NCI-H446 (cell line): ENCODE measurements around the gene ANXA4.
"Not testable (repeated sequence)": the region's sequence is repeated elsewhere in the genome, so short reads cannot be mapped to it uniquely, and the experiment has no call there.

Source experiments
- DNase-seq, 2 experiments: peaks; one replicate each; lab custom pipeline; 2025; lab: John Stamatoyannopoulos, UW

Gene ANXA4

DNA sequence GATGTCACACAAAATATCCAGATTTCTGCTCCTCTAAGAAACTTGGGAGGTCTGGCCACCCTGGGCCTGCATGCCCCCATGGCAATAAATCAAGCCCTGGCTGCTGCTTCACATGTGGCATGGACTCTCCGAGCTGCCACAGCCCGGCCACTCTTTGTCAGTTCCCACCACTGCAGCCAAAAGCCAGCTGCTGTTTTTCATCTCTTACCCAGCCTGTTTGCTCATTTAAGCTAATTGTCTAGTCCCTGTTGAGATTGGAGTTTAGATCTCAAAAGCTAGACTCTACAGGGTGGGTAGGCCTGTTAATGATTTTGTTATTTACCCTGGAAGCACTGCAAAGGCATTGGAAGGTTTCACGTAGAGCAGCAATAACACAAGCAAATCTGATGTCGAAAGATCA is 20.9 kb upstream of the ANXA4 start:
- peak in 1 of 2 experiments; percentile 8 for DNase-seq

- no peak for DNase-seq
These were observed 18.1 kb upstream of the ANXA4 start for GRCh38 chr2:69723791-69724190.

DNA sequence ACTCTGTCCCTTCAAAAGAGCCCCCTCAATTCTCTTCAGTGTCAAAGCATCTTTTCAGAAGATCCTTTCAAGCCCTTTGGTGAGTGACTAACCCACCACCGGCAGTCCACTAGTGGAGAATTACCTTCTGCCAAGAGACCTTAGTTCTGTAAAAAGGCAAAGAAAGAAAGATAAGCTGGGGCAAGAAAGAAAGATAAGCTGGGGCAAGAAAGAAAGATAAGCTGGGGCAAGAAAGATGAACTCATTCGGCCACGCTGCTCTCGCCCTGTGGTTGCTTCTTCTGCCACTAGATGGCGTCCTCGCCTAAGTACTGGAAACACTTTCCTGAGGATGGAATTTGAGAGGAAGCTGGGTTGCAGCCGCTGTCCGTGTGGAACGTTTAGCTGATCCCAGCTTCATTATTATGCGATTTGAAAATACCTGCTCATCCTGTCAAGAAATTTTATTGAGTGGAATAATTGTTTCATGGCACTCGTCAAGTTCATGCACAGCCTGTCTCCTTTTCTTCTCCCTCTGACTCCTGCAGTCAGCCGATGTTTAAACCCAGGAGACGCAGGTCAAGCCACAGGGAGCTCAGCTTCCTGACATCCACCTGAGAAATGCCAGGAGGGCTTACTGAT is 17.3 kb upstream of the ANXA4 start:
- peak; percentile 72 to 90 for DNase-seq

DNA sequence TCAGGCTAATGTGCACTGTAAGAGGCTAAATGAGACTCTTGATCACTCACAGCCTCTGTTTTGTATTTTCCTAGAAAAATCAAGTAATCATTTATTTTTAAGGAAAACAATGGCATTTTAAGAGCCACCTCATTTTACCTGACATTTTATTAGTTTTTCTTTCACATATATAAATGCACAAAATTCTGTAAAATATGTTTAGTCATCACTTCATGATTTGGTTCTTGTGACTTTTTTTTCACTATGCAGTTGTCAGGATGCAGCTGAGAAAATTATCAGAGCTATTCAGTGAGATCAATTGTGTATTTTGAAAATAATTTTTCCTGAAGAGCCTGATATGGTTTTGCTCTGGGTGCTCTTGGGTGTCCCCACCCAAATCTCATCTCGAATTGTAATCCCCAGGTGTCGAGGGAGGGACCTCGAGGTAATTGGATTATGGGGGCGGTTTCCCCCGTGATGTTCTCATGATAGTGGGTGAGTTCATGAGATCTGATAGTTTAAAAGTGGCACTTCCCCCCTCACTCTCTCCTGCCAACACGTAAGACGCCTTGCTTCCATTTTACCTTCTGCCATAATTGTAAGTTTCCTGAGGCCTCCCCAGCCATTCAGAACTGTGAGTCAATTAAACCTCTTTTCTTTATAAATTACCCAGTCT is 16.1 kb upstream of the ANXA4 start:
- DNase-seq, result no peak

GRCh38 chr2:69729266-69729665 is 12.7 kb upstream of the ANXA4 start:
- no peak for DNase-seq

- no peak for DNase-seq
These were observed 12.2 kb upstream of the ANXA4 start for GRCh38 chr2:69729781-69730180.

GRCh38 chr2:69731147-69731970 is 10.6 kb upstream of the ANXA4 start:
- no peak for DNase-seq

DNA sequence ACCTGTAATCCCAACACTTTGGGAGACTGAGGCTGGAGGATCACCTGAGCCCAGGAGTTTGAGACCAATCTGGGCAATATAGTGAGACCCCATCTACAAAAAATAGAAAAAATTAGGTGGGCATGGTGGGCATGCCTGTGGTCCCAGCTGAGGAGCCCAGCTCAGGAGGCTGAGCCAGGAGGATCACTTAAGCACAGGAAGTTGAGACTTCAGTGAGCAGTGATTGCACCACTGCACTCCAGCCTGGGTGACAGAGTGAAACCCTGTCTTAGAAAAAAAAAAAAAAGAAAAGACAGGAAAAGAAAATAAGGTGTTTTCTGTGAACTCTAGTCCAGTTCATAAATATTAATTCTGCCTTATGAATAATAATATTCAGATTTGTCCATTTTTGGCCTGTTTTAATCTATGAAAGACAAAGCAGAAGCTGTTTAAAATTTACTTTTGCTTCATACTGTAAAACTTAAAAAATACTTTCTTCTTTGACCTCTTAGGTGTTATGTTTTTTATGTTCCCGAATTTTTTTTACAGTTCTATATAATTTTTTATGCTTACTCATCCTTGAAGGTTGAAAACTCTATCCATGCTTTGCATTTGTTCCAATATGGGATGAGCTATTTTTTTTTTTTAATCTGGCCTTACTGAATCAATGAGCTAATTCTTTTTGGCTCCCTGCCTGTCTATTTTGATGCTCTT is 8.4 kb upstream of the ANXA4 start:
- peak; percentile 24 to 97 for DNase-seq

- peak in 1 of 2 experiments; percentile 98 for DNase-seq
These were observed 7.8 kb upstream of the ANXA4 start for GRCh38 chr2:69734035-69734611.

DNA sequence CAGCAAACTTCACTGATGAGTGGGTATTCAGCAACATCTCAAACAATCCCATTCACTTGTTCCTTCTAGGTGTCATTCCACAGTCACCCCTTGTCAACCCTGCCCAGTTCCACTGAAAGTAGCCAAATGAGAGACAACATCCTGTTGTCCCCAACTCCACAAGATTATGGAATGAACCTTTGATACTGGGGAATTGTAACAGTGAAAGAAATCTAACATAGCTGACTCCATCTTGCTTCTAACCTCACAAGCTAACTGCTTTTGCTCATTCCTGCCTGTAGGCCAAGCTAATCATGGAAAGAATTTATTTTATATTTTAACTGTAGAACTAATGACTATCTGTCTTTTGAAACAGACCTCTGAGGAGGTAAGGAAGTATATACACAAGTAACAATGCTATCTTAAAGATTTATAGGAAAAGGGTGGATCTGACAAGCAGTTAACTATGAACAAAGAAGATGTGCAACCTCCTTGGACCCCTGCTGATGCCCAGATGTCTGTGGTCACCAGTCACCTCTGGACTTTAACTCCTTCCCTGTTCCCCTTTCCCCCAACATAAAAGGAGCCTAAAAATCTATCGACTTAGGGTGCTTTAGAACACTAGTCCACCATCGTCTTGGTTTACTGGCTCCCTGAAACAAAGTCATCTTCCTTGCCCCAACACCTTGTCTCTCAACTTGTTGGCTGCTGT is 6.9 kb upstream of the ANXA4 start:
- DNase-seq, result no peak

- peak in 1 of 2 experiments; percentile 15 for DNase-seq
These were observed 6.2 kb upstream of the ANXA4 start for GRCh38 chr2:69735686-69736085.

GRCh38 chr2:69738149-69738548 is 3.8 kb upstream of the ANXA4 start:
- DNase-seq, result not testable (repeated sequence)

DNA sequence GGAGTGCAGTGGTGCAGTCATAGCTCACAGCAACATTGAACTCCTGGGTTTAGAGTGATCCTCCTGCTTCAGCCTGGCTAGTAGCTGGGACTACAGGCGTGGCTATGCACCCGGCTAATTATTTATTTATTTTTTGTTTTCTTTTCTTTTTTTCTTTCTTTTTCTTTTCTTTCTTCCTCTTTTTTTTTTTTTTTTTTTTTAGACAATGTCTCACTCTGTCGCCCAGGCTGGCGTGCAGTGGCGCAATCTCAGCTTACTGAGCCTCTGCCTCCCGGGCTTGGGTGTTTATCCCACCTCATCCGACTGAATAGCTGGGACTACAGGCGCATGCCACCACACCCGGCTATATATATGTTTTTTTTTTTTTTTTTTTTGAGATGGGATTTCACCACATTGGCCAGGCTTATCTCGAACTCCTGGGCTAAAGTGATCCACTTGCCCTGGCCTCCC is 1.4 kb upstream of the ANXA4 start:
- DNase-seq, result no peak

DNA sequence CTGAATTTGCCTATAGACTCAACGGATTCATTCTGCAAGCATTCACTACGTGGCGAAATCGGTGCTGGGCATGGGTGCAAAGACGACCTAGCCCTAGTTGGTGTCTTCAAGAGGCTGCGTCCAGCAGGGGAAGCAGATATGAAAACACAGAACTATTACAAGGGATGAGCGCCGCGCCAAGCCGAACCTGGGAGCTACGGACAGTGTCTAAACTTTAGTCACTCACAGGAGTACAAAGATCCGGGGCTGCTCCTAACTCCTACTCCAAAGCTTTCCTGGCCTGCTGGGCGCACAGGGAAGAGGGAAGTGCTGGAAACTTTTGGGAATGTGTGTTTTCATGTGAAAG is 732 bp upstream of the ANXA4 start:
- peak in 1 of 2 experiments; percentile 21 for DNase-seq

GRCh38 chr2:69742322-69742952 is 503 bp downstream of the ANXA4 start:
- DNase-seq, result no peak

DNA sequence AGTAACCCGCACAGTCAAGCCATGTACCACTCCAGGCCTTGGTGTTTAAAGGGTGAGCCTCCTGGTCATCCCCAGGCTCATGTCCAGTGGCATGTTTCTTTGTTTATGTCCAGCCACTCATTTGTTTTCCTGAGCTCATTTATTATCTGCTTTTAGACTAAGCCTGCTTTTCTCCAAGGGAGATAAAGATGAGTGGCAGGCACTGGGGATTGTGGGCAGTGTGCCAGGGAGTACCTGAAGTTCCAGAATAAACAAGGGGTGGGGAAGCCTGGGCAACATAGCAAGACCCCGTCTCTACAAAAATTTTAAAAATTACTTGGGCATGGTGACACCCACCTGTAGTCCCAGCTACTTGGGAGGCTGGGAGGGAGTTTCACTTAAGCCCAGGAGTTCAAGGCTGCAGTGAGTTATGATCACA is 1.9 kb downstream of the ANXA4 start:
- no peak for DNase-seq

DNA sequence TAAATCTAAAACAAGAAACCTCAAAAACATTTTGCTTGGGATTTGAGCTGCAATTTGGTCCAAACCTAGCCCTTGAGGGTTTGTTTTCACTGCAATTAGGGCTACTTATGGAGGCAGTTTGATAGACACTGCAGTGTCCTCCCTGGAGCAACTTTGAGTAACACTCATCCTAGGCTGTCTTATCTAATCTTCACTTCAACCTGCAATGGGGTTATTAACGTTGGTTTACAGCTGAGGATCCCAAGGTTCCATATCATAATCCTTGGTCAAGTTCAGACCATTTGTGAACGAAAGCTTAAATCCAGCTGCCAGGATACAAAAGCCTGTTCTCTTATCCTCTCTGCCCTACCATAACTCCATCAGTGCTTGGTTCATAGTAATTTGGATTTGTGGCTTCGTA is 2.5 kb downstream of the ANXA4 start:
- no peak for DNase-seq

DNA sequence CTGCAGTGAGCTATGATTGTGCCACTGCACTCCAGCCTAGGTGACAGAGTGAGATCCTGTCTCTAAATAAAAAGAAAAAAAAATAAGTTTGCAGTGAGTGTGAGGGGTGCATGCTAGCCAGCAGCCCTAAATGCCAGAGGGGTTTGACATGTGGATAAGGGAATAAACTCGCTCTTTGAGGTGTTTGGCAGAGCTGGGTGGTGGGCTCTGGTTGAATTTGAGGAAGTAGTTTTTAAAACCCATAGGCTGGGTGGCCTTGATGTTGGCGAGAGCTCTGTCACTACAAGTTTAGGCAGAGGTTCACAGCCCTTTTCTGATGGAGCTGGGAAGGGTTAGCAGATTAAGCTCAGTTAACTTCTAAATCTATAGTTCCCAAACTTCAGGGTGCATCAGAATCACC is 3.1 kb downstream of the ANXA4 start:
- DNase-seq, result no peak

- no peak for DNase-seq
These were observed 8.3 kb downstream of the ANXA4 start for GRCh38 chr2:69750246-69750645.

DNA sequence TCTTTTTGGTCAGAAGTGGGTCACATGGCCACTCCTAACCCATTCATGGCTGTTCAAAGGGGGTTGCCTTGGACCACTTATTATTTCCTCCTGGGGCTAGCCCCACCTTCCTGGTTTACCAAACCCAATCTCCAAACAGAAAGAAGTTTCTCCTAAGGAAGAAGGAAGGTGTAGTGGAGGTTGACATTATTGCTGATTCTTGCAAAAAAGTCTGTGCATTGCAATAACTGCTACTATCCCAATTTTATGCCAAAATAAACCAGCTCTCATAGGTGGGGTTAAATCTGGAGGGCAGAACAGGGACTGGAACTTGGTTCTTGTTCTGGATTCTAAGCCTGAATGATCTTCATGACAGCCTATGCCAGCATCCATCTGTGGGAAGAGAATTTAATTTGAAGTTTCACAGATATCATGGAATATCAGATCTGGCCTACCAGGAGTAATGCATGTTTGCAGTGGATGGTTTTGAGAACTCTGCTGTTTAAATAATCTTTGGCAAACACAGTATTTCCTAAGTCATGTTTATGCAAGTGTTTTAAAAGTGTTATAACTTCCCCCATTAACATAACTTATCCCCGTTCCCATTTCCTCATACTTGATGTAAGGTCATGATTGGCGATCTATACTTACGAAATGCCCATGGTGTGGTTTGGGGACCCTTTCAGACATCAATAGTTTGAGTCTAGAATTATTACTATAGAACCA is 11.9 kb downstream of the ANXA4 start:
- DNase-seq, result no peak
